Loucy (cell line): ENCODE data around the gene EIF5A.

Experiments used
- H2AFZ ChIP-seq: fragments of 200-600 bp; sonication (generic); 2 replicates; pipeline ENCODE4 v1.6.0; 2016; ENCODE audit warnings: antibody characterized with exemption, mild to moderate bottlenecking, low read length, moderate library complexity
- H3F3A ChIP-seq: fragments of 200-600 bp; 2 replicates; pipeline ENCODE4 v1.6.0; 2016; ENCODE audit warnings: antibody characterized with exemption, low read depth, mild to moderate bottlenecking
- H3K27me3 ChIP-seq: fragments of 200-600 bp; sonication (generic); 2 replicates; pipeline ENCODE4 v1.6.1; 2014; ENCODE audit warnings: low read length, mild to moderate bottlenecking; ENCODE audit not compliant: insufficient read depth, poor library complexity, severe bottlenecking
- H3K36me3 ChIP-seq: fragments of 200-600 bp; sonication (generic); 2 replicates; pipeline ENCODE4 v1.6.1; 2016; ENCODE audit warnings: low read length; ENCODE audit not compliant: insufficient read depth
- H3K4me1 ChIP-seq: fragments of 200-600 bp; sonication (generic); 2 replicates; pipeline ENCODE4 v1.5.1; 2014; ENCODE audit warnings: low read length, mild to moderate bottlenecking; ENCODE audit not compliant: insufficient read depth, poor library complexity, severe bottlenecking
- H3K4me2 ChIP-seq: fragments of 200-600 bp; sonication (generic); 2 replicates; pipeline ENCODE4 v1.6.0; 2014; ENCODE audit warnings: antibody characterized with exemption, low read length, low read depth, mild to moderate bottlenecking; ENCODE audit not compliant: poor library complexity, severe bottlenecking
- H3K4me3 ChIP-seq: fragments of 200-600 bp; sonication (generic); 2 replicates; pipeline ENCODE4 v1.5.1; 2014; ENCODE audit warnings: low read length, mild to moderate bottlenecking, mixed read lengths; ENCODE audit not compliant: poor library complexity, severe bottlenecking
- H3K79me2 ChIP-seq: fragments of 200-600 bp; sonication (generic); 2 replicates; pipeline ENCODE4 v1.6.1; 2014; ENCODE audit warnings: low read length; ENCODE audit not compliant: insufficient read depth
- H3K9ac ChIP-seq: fragments of 200-600 bp; sonication (generic); 2 replicates; pipeline ENCODE4 v1.6.0; 2014; ENCODE audit warnings: mild to moderate bottlenecking, low read depth, low read length, moderate library complexity; ENCODE audit not compliant: poor library complexity, severe bottlenecking
- H3K9me2 ChIP-seq: fragments of 200-600 bp; sonication (generic); replicated peaks from 2 replicates; pipeline ENCODE4 v1.6.1; 2016; ENCODE audit warnings: low read depth, low read length, mixed read lengths
- H3K9me3 ChIP-seq: fragments of 200-600 bp; sonication (generic); 2 replicates; pipeline ENCODE4 v1.6.1; 2014; ENCODE audit warnings: mild to moderate bottlenecking, antibody characterized with exemption, low read length, low read depth; ENCODE audit not compliant: insufficient read depth
- H4K20me1 ChIP-seq: fragments of 200-600 bp; sonication (generic); 2 replicates; pipeline ENCODE4 v1.6.0; 2014; ENCODE audit warnings: antibody characterized with exemption, low read length, mild to moderate bottlenecking; ENCODE audit not compliant: insufficient read depth, poor library complexity, severe bottlenecking
- CTCF ChIP-seq: fragments of 200-600 bp; sonication (generic); conservative IDR thresholded peaks from 2 replicates; pipeline ENCODE4 v1.5.1; 2014; ENCODE audit warnings: mild to moderate bottlenecking, antibody characterized with exemption, low read length
- EZH2phosphoT487 ChIP-seq: fragments of 200-600 bp; IDR thresholded peaks from 2 replicates; pipeline ENCODE4 v1.6.1; 2018; ENCODE audit warnings: antibody characterized with exemption, mild to moderate bottlenecking, moderate library complexity, borderline replicate concordance

Gene EIF5A

GRCh38 chr17:7281074-7281952 is 26.1 kb upstream of the EIF5A start, which contains the start of gene SLC2A4:
Gene SLC2A4, plus strand, starts transcription at chr17:7281718. Its CDS starts 217 bp downstream, at chr17:7281935.
- H3K4me1 ChIP-seq = peaks cover 13% of the 10 kb centered on the region
- peak within 1 kb of the TSS; percentile 83 for H2AFZ ChIP-seq
- H3K9ac ChIP-seq = peak within 1 kb of the TSS; percentile 18

GRCh38 chr17:7281953-7282751 is 25.3 kb upstream of the EIF5A start:
- no peaks in the 10 kb centered on the region for H3K79me2 ChIP-seq
- peak overlapping the region; percentile 69 for H3K4me3 ChIP-seq
- peaks cover 13% of the 10 kb centered on the region for H3K4me1 ChIP-seq
- H3K4me2 ChIP-seq = peak overlapping the region; percentile 90
- H3K9me3 ChIP-seq = no peaks in the 10 kb centered on the region
- H3K9ac ChIP-seq = no peak overlapping the region
- no peaks in the 10 kb centered on the region for H3K9me2 ChIP-seq
- TF ChIP-seq EZH2phosphoT487 (no peak), CTCF (no peak)
- H2AFZ ChIP-seq = peak overlapping the region; percentile 67
- H3F3A ChIP-seq = 0 out of 2 replicates have a peak, but pooled peaks cover 3% of the 10 kb centered on the region
- no peaks in the 10 kb centered on the region for H4K20me1 ChIP-seq
- H3K27me3 ChIP-seq = no peaks in the 10 kb centered on the region
- H3K36me3 ChIP-seq = no peaks in the 10 kb centered on the region

More at GRCh38 chr17:7281074-7281952, 26.1 kb upstream of the EIF5A start, which contains the start of gene SLC2A4:
- Histone ChIP-seq H3K79me2 (no peaks in the 10 kb centered on the region), H3K27me3 (no peaks in the 10 kb centered on the region), H3K9me2 (no peaks in the 10 kb centered on the region), H3K4me3 (peak within 1 kb of the TSS; percentile 69), H3K9me3 (no peaks in the 10 kb centered on the region), H4K20me1 (no peaks in the 10 kb centered on the region), H3K4me2 (peak within 1 kb of the TSS; percentile 90), H3K36me3 (no peaks in the 10 kb centered on the region), H3F3A (0 out of 2 replicates have a peak, but pooled peaks cover 3% of the 10 kb centered on the region)
- TF ChIP-seq EZH2phosphoT487 = no peak
- no peak for TF ChIP-seq CTCF

GRCh38 chr17:7282752-7283321 is 24.6 kb upstream of the EIF5A start:
- Histone ChIP-seq H3K27me3 (no peaks in the 10 kb centered on the region), H3K9me2 (no peaks in the 10 kb centered on the region), H4K20me1 (no peaks in the 10 kb centered on the region), H3K9me3 (no peaks in the 10 kb centered on the region), H3K36me3 (no peaks in the 10 kb centered on the region), H3K79me2 (no peaks in the 10 kb centered on the region), H3K4me2 (no peak overlapping the region), H3K4me3 (no peak overlapping the region), H2AFZ (no peak overlapping the region), H3K9ac (no peak overlapping the region), H3F3A (0 out of 2 replicates have a peak, but pooled peaks cover 3% of the 10 kb centered on the region), H3K4me1 (peaks cover 13% of the 10 kb centered on the region)
- TF ChIP-seq CTCF (no peak), EZH2phosphoT487 (no peak)
